Natural killer cell (primary cell): ENCODE data around the gene SYNE2. TPM values are rescaled to one million over a fixed set of nuclear protein-coding genes. Genes with fewer than 3 reads are reported as not detected.

Experiments used
- ATAC-seq, 3 donors: fragments of 150-1000 bp in 2 of 3; fragments of 200-7000 bp in 1 of 3; cut with Tn5 transposase; 1 replicate in 1 of 3; 2 replicates in 2 of 3; pipeline ENCODE4 v1.10.0; 2021; ENCODE audit warnings: mild to moderate bottlenecking in 2 of 3, moderate library complexity in 2 of 3
- DNase-seq, 2 donors: peaks; one replicate each; pipeline versions ENCODE4 v3.0.0 to v3.0.0-alpha.2; 2013 to 2021; ENCODE audit warnings: mixed read lengths in 1 of 2
- H3K27ac ChIP-seq: one replicate; pipeline ENCODE4 v1.5.1; 2013; ENCODE audit warnings: mild to moderate bottlenecking, low read length
- H3K27me3 ChIP-seq: one replicate; pipeline ENCODE4 v1.6.1; 2013; ENCODE audit warnings: low read length; ENCODE audit not compliant: control insufficient read depth, insufficient read depth
- H3K36me3 ChIP-seq: one replicate; pipeline ENCODE4 v1.6.1; 2013; ENCODE audit warnings: low read length; ENCODE audit not compliant: control insufficient read depth, insufficient read depth
- H3K4me1 ChIP-seq: one replicate; pipeline ENCODE4 v1.6.1; 2013; ENCODE audit warnings: low read length; ENCODE audit not compliant: control insufficient read depth, insufficient read depth
- H3K4me3 ChIP-seq: one replicate; pipeline ENCODE4 v1.5.1; 2013; ENCODE audit warnings: low read length
- H3K9me3 ChIP-seq: one replicate; pipeline ENCODE4 v1.6.1; 2013; ENCODE audit warnings: low read length; ENCODE audit not compliant: control insufficient read depth, insufficient read depth
- H3K27ac Mint-ChIP-seq, 2 donors: one replicate each; pipeline ENCODE4 v1.8.0; 2022; ENCODE audit warnings: mild to moderate bottlenecking in 2 of 2, mixed read lengths in 2 of 2, moderate library complexity in 1 of 2
- H3K27me3 Mint-ChIP-seq, 2 donors: one replicate each; pipeline ENCODE4 v1.8.0; 2022; ENCODE audit warnings: low read depth in 2 of 2, mixed read lengths in 2 of 2
- H3K36me3 Mint-ChIP-seq: one replicate; pipeline ENCODE4 v1.8.0; 2022; ENCODE audit warnings: mixed read lengths
- H3K4me1 Mint-ChIP-seq, 2 donors: one replicate each; pipeline ENCODE4 v1.8.0; 2022; ENCODE audit warnings: mixed read lengths in 2 of 2
- H3K4me3 Mint-ChIP-seq: one replicate; pipeline ENCODE4 v1.8.0; 2022; ENCODE audit warnings: mild to moderate bottlenecking, moderate library complexity, mixed read lengths
- H3K9me3 Mint-ChIP-seq, 2 donors: one replicate each; pipeline ENCODE4 v1.8.0; 2022; ENCODE audit warnings: mixed read lengths in 2 of 2
- CTCF ChIP-seq: fragments of 200-600 bp; IDR thresholded peaks from one replicate; pipeline ENCODE4 v1.8.0; 2022; ENCODE audit warnings: antibody characterized with exemption
- WGBS: methylation state at CpG from one replicate; pipeline ENCODE4 v1.1.7; 2013; ENCODE audit warnings: missing lambda C conversion rate; ENCODE audit not compliant: insufficient coverage; 5-methylcytosine and 5-hydroxymethylcytosine counted together
- intact Hi-C: fragments of 100-400 bp; cut with micrococcal nuclease; formaldehyde crosslinking; loops from one replicate; pipeline ENCODE4 v1.14.2; 2022
- total RNA-seq, 4 donors: library from RNA; stranded (reverse); fragments of 120-200 nt in 1 of 4; gene quantifications; one replicate each; pipeline versions ENCODE4 v1.2.3 to v1.2.4, GENCODE V29; 2013 to 2022

Gene SYNE2
- total RNA-seq, 3 donors from 2014 or later (not counting 1 experiment from before 2014, with no cell fraction given) = 325 to 434 (median 373) TPM

DNA sequence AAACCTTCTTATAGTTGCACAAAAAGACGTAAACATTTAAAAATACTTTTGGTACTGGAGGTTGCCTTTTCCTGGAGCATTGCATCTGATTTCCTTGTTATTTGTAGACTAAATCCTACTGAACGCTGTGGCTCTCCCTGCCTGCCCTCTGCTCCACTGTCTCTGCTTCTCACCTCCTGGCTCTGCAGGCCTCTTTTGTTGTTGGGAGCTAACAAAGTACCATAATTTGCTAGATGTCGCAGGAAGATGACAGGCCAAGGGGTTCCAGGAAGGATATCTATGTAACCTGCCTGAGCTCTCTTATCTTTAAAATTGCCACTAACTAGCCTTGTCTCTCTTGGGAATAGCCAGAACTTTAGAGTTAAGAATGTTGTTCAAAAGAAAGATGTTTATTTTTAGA lies 21.4 kb downstream of the SYNE2 start:
- H3K4me1 ChIP-seq = peaks cover 24% of the 10 kb centered on the region
- Mint-ChIP-seq H3K36me3 (no peaks in the 10 kb centered on the region), H3K9me3 (no peaks in the 10 kb centered on the region), H3K4me3 (peak overlapping the region; percentile 2), H3K27ac (peak overlapping the region; percentile 37 to 86), H3K27me3 (no peaks in the 10 kb centered on the region), H3K4me1 (peaks cover 63 to 77% of the 10 kb centered on the region in 2 donors)
- DNase-seq (no peak), ATAC-seq (no peak)
- H3K27me3 ChIP-seq = no peaks in the 10 kb centered on the region
- no peak overlapping the region for H3K4me3 ChIP-seq
- TF ChIP-seq CTCF = no peak
- 91% methylated on average over 3 of the region's 3 CpGs for WGBS
- H3K36me3 ChIP-seq = peaks cover 4% of the 10 kb centered on the region
- no peak overlapping the region for H3K27ac ChIP-seq
- H3K9me3 ChIP-seq = no peaks in the 10 kb centered on the region
- intact Hi-C loops = no loop called here

GRCh38 chr14:63875311-63875710 lies 22.5 kb downstream of the SYNE2 start:
- peak in 1 of 3 donors; percentile 7 for ATAC-seq
- Mint-ChIP-seq H3K4me3 (no peak overlapping the region), H3K9me3 (no peaks in the 10 kb centered on the region), H3K36me3 (no peaks in the 10 kb centered on the region), H3K27ac (peak overlapping the region; percentile 37 to 86), H3K4me1 (peaks cover 56 to 73% of the 10 kb centered on the region in 2 donors), H3K27me3 (no peaks in the 10 kb centered on the region)
- Histone ChIP-seq H3K27ac (no peak overlapping the region), H3K27me3 (no peaks in the 10 kb centered on the region), H3K4me3 (no peak overlapping the region), H3K9me3 (no peaks in the 10 kb centered on the region), H3K36me3 (peaks cover 4% of the 10 kb centered on the region), H3K4me1 (peaks cover 14% of the 10 kb centered on the region)
- 91% methylated on average over 2 of the region's 2 CpGs for WGBS
- DNase-seq = no peak
- TF ChIP-seq CTCF = no peak
- intact Hi-C loops = no loop called here

DNA sequence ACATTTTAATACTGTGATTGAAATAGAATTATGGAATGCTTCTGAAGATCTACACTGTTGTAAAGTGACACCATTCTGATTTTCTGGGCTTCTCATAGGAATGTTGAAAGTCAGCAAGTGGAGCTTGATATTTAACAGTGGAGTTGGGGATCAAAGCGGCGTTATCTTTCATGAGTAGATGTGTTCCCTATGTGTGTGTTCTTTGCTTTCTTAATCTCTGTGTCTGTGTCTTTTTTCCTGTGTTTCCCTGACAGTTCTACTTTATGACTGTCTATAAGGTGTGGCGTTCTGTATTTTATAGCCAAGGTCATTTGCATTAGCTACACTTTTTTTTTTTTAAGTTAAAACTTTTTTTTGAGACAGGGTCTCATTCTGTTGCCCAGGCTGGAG lies 24.7 kb downstream of the SYNE2 start:
- no peak for TF ChIP-seq CTCF
- H3K27ac Mint-ChIP-seq = peak overlapping the region; percentile 59 to 70
- no peaks in the 10 kb centered on the region for H3K9me3 ChIP-seq
- no peak for ATAC-seq
- H3K4me3 ChIP-seq = no peak overlapping the region
- H3K4me3 Mint-ChIP-seq = no peak overlapping the region
- no peaks in the 10 kb centered on the region for H3K36me3 Mint-ChIP-seq
- H3K36me3 ChIP-seq = peaks cover 4% of the 10 kb centered on the region
- H3K27me3 Mint-ChIP-seq = no peaks in the 10 kb centered on the region
- 98% methylated on average over 3 of the region's 3 CpGs for WGBS
- no peaks in the 10 kb centered on the region for H3K27me3 ChIP-seq
- H3K4me1 Mint-ChIP-seq = peaks cover 60 to 78% of the 10 kb centered on the region in 2 donors
- DNase-seq = no peak
- H3K27ac ChIP-seq = no peak overlapping the region
- H3K9me3 Mint-ChIP-seq = no peaks in the 10 kb centered on the region
- H3K4me1 ChIP-seq = peaks cover 20% of the 10 kb centered on the region
- intact Hi-C loops = no loop called here

- no peaks in the 10 kb centered on the region for H3K9me3 Mint-ChIP-seq
- ATAC-seq = no peak
- H3K27me3 Mint-ChIP-seq = no peaks in the 10 kb centered on the region
- intact Hi-C loops = no loop called here
- 86% methylated on average over 3 of the region's 3 CpGs for WGBS
- H3K4me1 Mint-ChIP-seq = peaks cover 57 to 75% of the 10 kb centered on the region in 2 donors
- Histone ChIP-seq H3K4me1 (peaks cover 21% of the 10 kb centered on the region), H3K27me3 (no peaks in the 10 kb centered on the region), H3K27ac (no peak overlapping the region), H3K4me3 (no peak overlapping the region), H3K9me3 (no peaks in the 10 kb centered on the region), H3K36me3 (peaks cover 4% of the 10 kb centered on the region)
- H3K27ac Mint-ChIP-seq = peak overlapping the region; percentile 59 to 70
- no peaks in the 10 kb centered on the region for H3K36me3 Mint-ChIP-seq
- TF ChIP-seq CTCF = no peak
- H3K4me3 Mint-ChIP-seq = no peak overlapping the region
- DNase-seq = no peak
These were observed 25.2 kb downstream of the SYNE2 start for GRCh38 chr14:63878052-63878451.
